Thyroid gland (tissue), 4 donors: ENCODE measurements around the gene PDE4B. TPM values are rescaled to one million over a fixed set of nuclear protein-coding genes. Genes with fewer than 3 reads are reported as not detected.

Source experiments
- DNase-seq, 2 donors: peaks; one replicate each; pipeline ENCODE4 v3.0.0-alpha.2; 2019
- H3K27ac ChIP-seq, 3 donors: fragments of 200-600 bp; sonication (generic); 1 replicate in 2 of 3; 2 replicates in 1 of 3; pipeline ENCODE4 v1.5.1; 2016 to 2019; ENCODE audit warnings: mild to moderate bottlenecking in 1 of 3, moderate library complexity in 1 of 3
- H3K27me3 ChIP-seq: fragments of 200-600 bp; sonication (generic); one replicate; pipeline ENCODE4 v1.5.1; 2019
- H3K36me3 ChIP-seq, 2 donors: fragments of 200-600 bp; sonication (generic); one replicate each; pipeline ENCODE4 v1.5.1; 2016 to 2019
- H3K4me1 ChIP-seq, 2 donors: fragments of 200-600 bp; sonication (generic); one replicate each; pipeline ENCODE4 v1.5.1; 2017 to 2019
- H3K4me3 ChIP-seq, 3 donors: fragments of 200-600 bp; sonication (generic); replicated peaks in 1 of 3; 1 replicate in 2 of 3; 2 replicates in 1 of 3; pipeline ENCODE4 v1.5.1; 2016; ENCODE audit warnings: mild to moderate bottlenecking in 1 of 3
- H3K9me3 ChIP-seq: fragments of 200-600 bp; sonication (generic); one replicate; pipeline ENCODE4 v1.5.1; 2017
- POLR2A ChIP-seq, 2 donors: fragments of 450-650 bp; IDR thresholded peaks; one replicate each; pipeline ENCODE4 v1.6.1; 2017; ENCODE audit warnings: antibody characterized with exemption in 2 of 2, mild to moderate bottlenecking in 2 of 2, moderate library complexity in 1 of 2
- WGBS, 2 donors: methylation state at CpG; one replicate each; pipeline ENCODE4 v1.1.5; 2017; 5-methylcytosine and 5-hydroxymethylcytosine counted together
- intact Hi-C: fragments of 100-400 bp; cut with DNase I; formaldehyde crosslinking; loops from one replicate; pipeline ENCODE4 v1.15.1; 2023
- total RNA-seq, 4 donors: library from RNA; depleted of rRNA; stranded (reverse); fragments of >200 nt; gene quantifications; one replicate each; pipeline ENCODE4 v1.2.3, GENCODE V29; 2016
- TF ChIP-seq, protein P1 (sequence below), 6 experiments: fragments of 200-600 bp in 3 of 6; fragments of 450-650 bp in 3 of 6; sonication (generic) in 3 of 6; IDR thresholded peaks; one replicate each; pipeline ENCODE4 v1.5.1; 2016 to 2019; ENCODE audit warnings: antibody characterized with exemption in 6 of 6, mild to moderate bottlenecking in 2 of 6, inconsistent platforms in 1 of 6, moderate library complexity in 1 of 6

Gene PDE4B
- total RNA-seq, 4 donors from 2014 or later: 9.6 to 21.3 (median 15.0) TPM

DNA sequence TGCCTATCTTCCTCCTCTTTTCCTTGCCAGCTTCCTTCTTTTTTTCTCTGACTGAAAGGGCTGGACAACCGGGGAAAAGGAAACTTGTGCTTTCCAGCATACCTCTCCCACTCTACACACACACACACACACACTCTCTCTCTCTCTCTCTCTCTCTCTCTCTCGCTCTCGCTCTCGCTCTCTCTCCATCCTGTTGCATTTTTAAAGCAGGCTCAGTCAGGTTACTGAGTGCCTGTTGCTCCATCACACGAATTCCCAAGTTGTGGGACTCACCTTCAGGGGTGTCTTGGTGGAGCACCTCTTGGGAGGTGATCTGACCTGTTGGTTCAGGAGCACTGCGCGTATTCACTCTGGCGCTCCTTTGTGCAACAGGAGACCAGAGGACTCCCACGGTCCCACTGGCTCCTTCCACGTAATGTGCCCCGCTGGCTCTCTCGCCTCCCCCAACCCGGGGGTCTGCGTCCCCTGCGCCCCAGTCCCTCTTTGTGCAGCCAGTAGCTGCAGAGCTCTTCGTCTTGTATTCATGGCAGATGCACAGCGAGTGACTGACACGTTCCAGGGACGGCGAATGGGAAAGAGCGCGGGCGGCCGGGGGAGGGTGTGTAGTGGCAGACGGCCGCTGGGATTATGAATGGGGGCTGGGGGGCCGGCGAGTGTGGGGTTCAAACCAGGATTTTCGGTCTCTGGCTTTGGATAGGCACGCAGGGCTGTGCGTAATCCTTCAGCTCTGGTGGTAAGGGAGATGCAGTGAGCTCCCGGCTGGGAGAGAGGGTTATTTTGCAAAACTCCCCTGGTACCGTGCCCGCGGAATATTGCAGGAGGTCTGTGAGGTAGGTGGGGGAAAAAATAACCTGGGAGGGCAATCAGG lies 660 bp upstream of the PDE4B start:
- intact Hi-C loops: no loop called here
- WGBS, 2 donors: 7 to 10% methylated on average over 32 to 33 of the region's 35 CpGs
- no peaks in the 10 kb centered on the region for H3K27me3 ChIP-seq
- H3K4me3 ChIP-seq: no peak overlapping the region
- no peaks in the 10 kb centered on the region for H3K9me3 ChIP-seq
- TF ChIP-seq POLR2A (IDR thresholded peaks at IDR 0.05): no peak
- TF ChIP-seq, protein P1, sequence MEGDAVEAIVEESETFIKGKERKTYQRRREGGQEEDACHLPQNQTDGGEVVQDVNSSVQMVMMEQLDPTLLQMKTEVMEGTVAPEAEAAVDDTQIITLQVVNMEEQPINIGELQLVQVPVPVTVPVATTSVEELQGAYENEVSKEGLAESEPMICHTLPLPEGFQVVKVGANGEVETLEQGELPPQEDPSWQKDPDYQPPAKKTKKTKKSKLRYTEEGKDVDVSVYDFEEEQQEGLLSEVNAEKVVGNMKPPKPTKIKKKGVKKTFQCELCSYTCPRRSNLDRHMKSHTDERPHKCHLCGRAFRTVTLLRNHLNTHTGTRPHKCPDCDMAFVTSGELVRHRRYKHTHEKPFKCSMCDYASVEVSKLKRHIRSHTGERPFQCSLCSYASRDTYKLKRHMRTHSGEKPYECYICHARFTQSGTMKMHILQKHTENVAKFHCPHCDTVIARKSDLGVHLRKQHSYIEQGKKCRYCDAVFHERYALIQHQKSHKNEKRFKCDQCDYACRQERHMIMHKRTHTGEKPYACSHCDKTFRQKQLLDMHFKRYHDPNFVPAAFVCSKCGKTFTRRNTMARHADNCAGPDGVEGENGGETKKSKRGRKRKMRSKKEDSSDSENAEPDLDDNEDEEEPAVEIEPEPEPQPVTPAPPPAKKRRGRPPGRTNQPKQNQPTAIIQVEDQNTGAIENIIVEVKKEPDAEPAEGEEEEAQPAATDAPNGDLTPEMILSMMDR (IDR thresholded peaks at IDR 0.05): no peak
- no peak overlapping the region for H3K27ac ChIP-seq
- H3K36me3 ChIP-seq: no peaks in the 10 kb centered on the region
- no peak for DNase-seq
- H3K4me1 ChIP-seq: no peaks in the 10 kb centered on the region

DNA sequence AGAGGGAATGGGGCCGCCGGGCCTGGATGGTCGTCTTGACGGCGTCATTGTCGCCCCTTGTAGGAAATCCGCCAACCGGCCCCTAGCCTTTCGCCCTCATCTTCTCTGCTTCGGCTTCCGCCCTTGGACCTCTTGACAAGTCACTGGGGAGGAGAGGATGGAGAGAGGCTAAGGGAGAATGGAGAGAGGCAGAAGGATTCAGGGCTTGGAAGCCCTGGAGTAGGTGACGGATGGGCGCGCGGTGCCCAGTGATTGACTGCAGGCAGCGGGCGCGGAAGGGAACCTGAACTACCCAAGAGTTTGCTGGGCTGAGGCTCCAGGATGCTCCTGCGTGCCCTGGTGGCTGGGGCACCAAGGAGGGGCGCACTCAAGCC lies 651 bp downstream of the PDE4B start:
- H3K4me1 ChIP-seq: no peaks in the 10 kb centered on the region
- no peak overlapping the region for H3K27ac ChIP-seq
- intact Hi-C loops: no loop called here
- H3K4me3 ChIP-seq: no peak overlapping the region
- H3K9me3 ChIP-seq: no peaks in the 10 kb centered on the region
- no peak for DNase-seq
- 3 to 5% methylated on average over 20 of the region's 20 CpGs for WGBS, 2 donors
- H3K27me3 ChIP-seq: no peaks in the 10 kb centered on the region
- no peaks in the 10 kb centered on the region for H3K36me3 ChIP-seq
- TF ChIP-seq, protein P1 (IDR thresholded peaks at IDR 0.05): no peak
- no peak for TF ChIP-seq POLR2A (IDR thresholded peaks at IDR 0.05)

DNA sequence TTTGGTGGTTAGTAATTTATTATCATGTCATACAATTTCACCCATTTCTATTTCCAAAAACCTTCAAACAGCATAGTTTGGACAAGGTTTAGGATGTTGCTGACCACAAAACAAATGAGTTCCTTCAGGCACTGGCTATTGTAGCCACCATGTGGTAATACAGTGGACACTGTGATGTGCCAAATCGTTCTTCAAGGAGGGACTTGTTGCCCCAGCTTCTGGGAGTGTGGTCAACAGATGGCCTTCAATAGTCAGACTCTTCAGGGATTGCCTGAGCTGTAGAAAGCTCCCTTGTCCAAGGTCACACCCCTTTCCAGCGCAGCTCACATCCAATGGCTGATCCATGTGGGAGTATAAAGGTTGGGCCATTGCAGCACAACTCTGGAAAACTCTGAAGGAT lies 2.6 kb downstream of the PDE4B start:
- H3K36me3 ChIP-seq: no peaks in the 10 kb centered on the region
- intact Hi-C loops: no loop called here
- no peaks in the 10 kb centered on the region for H3K4me1 ChIP-seq
- no peak for TF ChIP-seq POLR2A (IDR thresholded peaks at IDR 0.05)
- TF ChIP-seq, protein P1 (IDR thresholded peaks at IDR 0.05): no peak
- 88 to 91% methylated on average over 2 of the region's 2 CpGs for WGBS, 2 donors
- DNase-seq: no peak
- H3K4me3 ChIP-seq: no peak overlapping the region
- H3K27ac ChIP-seq: no peak overlapping the region
- no peaks in the 10 kb centered on the region for H3K27me3 ChIP-seq
- no peaks in the 10 kb centered on the region for H3K9me3 ChIP-seq

- DNase-seq: no peak
- Histone ChIP-seq H3K36me3 (no peaks in the 10 kb centered on the region), H3K4me1 (no peaks in the 10 kb centered on the region), H3K9me3 (no peaks in the 10 kb centered on the region), H3K4me3 (no peak overlapping the region), H3K27ac (no peak overlapping the region), H3K27me3 (no peaks in the 10 kb centered on the region)
- TF ChIP-seq, protein P1 (IDR thresholded peaks at IDR 0.05): no peak
- no peak for TF ChIP-seq POLR2A (IDR thresholded peaks at IDR 0.05)
- WGBS, 2 donors: 91 to 94% methylated on average over 1 of the region's 1 CpG
- intact Hi-C loops: no loop called here
These were observed 6.9 kb downstream of the PDE4B start for GRCh38 chr1:65799601-65800000.

DNA sequence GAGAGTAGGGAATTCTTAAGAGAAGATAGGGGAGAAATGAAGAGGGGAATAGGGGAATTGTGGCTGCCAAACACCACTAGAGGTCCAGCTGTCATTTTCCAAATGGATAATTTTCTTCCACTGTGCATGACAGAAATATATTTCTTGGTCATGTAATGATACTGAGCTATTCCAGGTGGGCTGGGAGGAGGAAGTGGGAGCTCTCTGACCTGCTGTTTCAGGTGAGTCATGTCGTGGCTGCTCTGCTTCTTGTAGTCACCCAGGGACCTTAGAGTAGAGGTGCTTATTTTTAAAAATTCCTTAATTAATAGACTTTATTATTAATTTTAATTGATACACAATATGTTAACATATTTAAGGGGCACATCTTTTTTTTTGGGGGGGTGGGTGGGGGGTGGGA lies 11.9 kb downstream of the PDE4B start:
- intact Hi-C loops: no loop called here
- no peak for DNase-seq
- H3K27me3 ChIP-seq: no peaks in the 10 kb centered on the region

More for the DNA sequence above, 11.9 kb downstream of the PDE4B start:
- TF ChIP-seq POLR2A (IDR thresholded peaks at IDR 0.05): no peak
- TF ChIP-seq, protein P1 (IDR thresholded peaks at IDR 0.05): no peak
- no peak overlapping the region for H3K4me3 ChIP-seq
- H3K9me3 ChIP-seq: no peaks in the 10 kb centered on the region
- H3K27ac ChIP-seq: no peak overlapping the region
- H3K4me1 ChIP-seq: no peaks in the 10 kb centered on the region
- no peaks in the 10 kb centered on the region for H3K36me3 ChIP-seq
- WGBS, 2 donors: 69 to 85% methylated on average over 1 of the region's 1 CpG
